ENCODE results near the gene NDUFB4.

The NDUFB4 gene

DNA sequence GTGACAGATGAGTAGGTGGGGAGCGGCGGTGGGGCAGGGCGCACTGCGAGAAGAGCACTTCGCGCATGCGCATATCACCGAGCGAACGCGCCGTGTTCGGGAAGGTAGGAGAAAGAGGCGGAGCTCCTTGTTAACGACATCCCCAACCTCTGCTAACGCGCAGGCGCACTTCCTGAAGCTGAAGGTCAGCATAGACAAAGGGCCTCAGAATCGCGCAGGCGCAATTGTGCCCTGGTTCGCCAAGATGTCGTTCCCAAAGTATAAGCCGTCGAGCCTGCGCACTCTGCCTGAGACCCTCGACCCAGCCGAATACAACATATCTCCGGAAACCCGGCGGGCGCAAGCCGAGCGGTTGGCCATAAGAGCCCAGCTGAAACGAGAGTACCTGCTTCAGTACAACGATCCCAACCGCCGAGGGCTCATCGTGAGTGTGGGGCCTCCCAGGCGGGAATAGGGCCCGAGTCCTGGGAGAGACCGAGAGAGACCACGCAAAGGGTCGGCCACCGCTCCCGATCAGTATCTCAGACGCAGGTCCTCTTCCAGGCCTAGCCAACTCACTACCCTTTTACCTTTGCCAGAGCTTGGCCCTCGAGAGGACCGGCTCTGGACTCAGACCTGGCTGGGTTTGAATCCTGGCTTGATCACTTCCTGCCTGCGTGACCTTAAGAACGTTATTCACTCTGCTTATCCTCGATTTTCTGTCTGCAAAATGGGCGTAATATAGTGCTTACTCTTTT, at the start of gene NDUFB4:
NDUFB4 (plus strand) TSS at position 221 of the 737 bp plus-strand sequence; CDS start at position 245, 24 bp downstream.
- peak within 1 kb of the TSS; percentile 97 to 100 for H3K9ac ChIP-seq (ENCODE audit: low read length in 2 of 2)
- peaks cover 7 to 11% of the 10 kb centered on the region in 2 donors for H3K36me3 ChIP-seq (ENCODE audit: control insufficient read depth in 2 of 2, insufficient read depth in 2 of 2, low read length in 2 of 2)
- peaks cover 12% of the 10 kb centered on the region for H3K4me1 ChIP-seq (ENCODE audit: control insufficient read depth, insufficient read depth, low read length)
- H3K9me3 ChIP-seq (ENCODE audit: control insufficient read depth in 2 of 2, low read length in 2 of 2): no peaks in the 10 kb centered on the region
- H3K27ac ChIP-seq (ENCODE audit: low read length): peak within 1 kb of the TSS; percentile 88
- no peaks in the 10 kb centered on the region for H3K27me3 ChIP-seq (ENCODE audit: control insufficient read depth in 1 of 2, insufficient read depth in 2 of 2, low read length in 2 of 2)
- H3K4me3 ChIP-seq (ENCODE audit: low read length in 2 of 2): peak within 1 kb of the TSS; percentile 92 to 98

DNA sequence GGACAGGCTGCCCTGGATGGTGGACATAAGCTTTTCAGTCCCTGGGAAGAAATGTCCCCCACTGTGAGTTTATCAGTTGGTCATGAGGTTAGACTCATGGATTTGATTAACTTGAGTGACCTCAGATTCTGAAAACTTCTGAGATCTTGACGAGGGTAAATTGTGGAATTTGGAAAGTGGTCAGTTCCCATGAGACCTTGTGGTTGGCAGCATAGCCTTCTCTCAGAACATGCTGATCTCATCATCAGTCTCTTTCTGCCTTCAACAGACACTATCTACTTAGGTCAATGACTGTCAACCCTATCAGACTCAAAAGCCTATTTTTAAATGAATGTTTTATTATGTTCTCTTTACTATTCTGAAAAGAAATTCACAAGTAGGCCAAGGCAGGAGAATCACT, 45.6 kb upstream of the NDUFB4 start:
- no peak overlapping the region for H3K27ac ChIP-seq (ENCODE audit: low read length)
- H3K9ac ChIP-seq (ENCODE audit: low read length in 2 of 2): no peak overlapping the region
- no peaks in the 10 kb centered on the region for H3K27me3 ChIP-seq (ENCODE audit: control insufficient read depth in 1 of 2, insufficient read depth in 2 of 2, low read length in 2 of 2)
- H3K36me3 ChIP-seq (ENCODE audit: control insufficient read depth in 2 of 2, insufficient read depth in 2 of 2, low read length in 2 of 2): no peaks in the 10 kb centered on the region
- peaks cover 9% of the 10 kb centered on the region for H3K4me1 ChIP-seq (ENCODE audit: control insufficient read depth, insufficient read depth, low read length)
- H3K4me3 ChIP-seq (ENCODE audit: low read length in 2 of 2): no peak overlapping the region
- H3K9me3 ChIP-seq (ENCODE audit: control insufficient read depth in 2 of 2, low read length in 2 of 2): no peaks in the 10 kb centered on the region

DNA sequence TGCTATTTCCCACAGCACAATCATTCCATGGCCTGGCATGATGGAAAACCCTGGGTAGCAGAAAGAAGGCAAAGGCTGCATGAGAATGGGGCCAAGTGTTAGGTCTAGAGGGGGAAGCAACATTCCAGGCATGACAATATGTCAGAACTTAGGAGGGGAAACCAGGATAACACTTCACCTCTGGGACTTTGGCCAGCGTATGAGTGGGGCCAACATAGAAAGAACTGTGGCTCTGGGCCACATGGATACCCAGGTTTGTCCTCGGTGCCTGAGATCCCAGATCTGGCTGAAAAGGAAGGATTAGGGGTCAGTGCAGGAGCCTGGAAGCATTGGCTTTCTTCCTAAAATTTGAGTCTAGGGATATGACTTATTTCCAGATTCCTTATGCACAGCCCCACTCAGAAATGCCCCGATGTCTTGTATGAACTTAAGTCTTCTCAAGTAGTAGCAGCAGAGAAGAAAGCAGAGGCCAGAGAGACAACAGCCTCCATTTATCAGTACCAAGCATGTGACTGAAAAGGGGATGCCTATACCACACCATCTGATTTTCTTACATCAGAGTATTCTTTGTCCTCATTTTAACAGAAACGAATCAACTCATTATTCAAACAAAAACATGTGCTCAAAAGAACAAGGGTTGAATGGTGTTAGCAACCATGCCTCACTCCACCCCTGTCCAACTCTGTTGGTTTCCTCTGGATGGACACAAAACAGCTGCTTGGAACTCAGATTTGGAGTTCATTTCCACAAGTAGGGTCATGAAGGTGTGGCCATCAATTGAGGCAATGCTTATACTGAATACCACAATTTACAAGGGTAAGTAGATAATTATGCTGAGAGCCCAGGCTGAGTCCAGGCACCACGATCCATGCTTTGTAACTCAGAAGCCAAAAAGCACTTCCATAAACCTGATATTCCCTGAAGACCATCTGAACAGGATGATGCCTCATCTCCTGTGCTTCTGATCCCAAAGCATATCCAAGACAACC, 43.7 kb upstream of the NDUFB4 start:
- H3K27me3 ChIP-seq (ENCODE audit: control insufficient read depth in 1 of 2, insufficient read depth in 2 of 2, low read length in 2 of 2): no peaks in the 10 kb centered on the region
- H3K9ac ChIP-seq (ENCODE audit: low read length in 2 of 2): no peak overlapping the region
- H3K36me3 ChIP-seq (ENCODE audit: control insufficient read depth in 2 of 2, insufficient read depth in 2 of 2, low read length in 2 of 2): no peaks in the 10 kb centered on the region
- H3K27ac ChIP-seq (ENCODE audit: low read length): no peak overlapping the region
- H3K9me3 ChIP-seq (ENCODE audit: control insufficient read depth in 2 of 2, low read length in 2 of 2): no peaks in the 10 kb centered on the region
- no peak overlapping the region for H3K4me3 ChIP-seq (ENCODE audit: low read length in 2 of 2)
- peaks cover 24% of the 10 kb centered on the region for H3K4me1 ChIP-seq (ENCODE audit: control insufficient read depth, insufficient read depth, low read length)

DNA sequence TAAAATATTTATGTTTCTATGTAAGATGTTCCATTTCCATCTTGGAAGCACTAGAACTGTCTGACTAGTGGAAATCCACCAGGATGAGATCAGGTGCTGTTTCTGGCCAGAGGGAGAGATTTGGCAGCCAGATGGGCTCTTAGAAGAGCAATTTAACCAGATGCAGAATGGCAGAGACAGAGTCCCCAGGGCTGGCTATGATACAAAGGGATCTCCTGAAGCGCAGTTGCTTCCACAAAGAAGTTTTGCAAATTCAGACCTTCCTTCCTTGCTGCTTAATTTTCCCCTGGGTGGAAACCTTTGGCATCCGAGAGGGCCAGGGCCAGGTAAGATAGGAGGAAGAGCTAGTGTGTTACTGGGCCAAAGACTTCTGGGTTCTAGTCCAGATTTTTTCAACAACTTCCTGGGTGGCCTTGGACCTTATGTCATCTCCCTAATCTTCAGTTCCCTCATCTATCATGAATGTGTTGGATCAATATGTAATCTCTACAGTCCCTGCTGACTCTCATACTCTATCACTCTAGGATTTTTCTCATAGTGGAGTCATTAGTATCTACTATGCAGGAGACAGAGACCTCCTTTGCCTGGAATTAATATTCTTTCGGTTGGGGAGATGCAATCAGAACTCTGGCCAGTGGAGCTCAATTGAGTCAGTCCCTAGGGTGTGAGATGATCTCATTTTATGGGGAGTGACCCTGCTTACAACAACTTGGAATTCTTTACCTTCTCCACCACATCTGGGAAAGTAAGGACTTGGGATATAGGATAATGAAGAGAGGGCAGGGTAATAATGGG, 41.1 kb upstream of the NDUFB4 start:
- Histone ChIP-seq H3K9me3 (ENCODE audit: control insufficient read depth in 2 of 2, low read length in 2 of 2) (no peaks in the 10 kb centered on the region), H3K27me3 (ENCODE audit: control insufficient read depth in 1 of 2, insufficient read depth in 2 of 2, low read length in 2 of 2) (no peaks in the 10 kb centered on the region), H3K9ac (ENCODE audit: low read length in 2 of 2) (no peak overlapping the region), H3K4me1 (ENCODE audit: control insufficient read depth, insufficient read depth, low read length) (peaks cover 44% of the 10 kb centered on the region), H3K4me3 (ENCODE audit: low read length in 2 of 2) (no peak overlapping the region), H3K27ac (ENCODE audit: low read length) (peak overlapping the region; percentile 67), H3K36me3 (ENCODE audit: control insufficient read depth in 2 of 2, insufficient read depth in 2 of 2, low read length in 2 of 2) (no peaks in the 10 kb centered on the region)

DNA sequence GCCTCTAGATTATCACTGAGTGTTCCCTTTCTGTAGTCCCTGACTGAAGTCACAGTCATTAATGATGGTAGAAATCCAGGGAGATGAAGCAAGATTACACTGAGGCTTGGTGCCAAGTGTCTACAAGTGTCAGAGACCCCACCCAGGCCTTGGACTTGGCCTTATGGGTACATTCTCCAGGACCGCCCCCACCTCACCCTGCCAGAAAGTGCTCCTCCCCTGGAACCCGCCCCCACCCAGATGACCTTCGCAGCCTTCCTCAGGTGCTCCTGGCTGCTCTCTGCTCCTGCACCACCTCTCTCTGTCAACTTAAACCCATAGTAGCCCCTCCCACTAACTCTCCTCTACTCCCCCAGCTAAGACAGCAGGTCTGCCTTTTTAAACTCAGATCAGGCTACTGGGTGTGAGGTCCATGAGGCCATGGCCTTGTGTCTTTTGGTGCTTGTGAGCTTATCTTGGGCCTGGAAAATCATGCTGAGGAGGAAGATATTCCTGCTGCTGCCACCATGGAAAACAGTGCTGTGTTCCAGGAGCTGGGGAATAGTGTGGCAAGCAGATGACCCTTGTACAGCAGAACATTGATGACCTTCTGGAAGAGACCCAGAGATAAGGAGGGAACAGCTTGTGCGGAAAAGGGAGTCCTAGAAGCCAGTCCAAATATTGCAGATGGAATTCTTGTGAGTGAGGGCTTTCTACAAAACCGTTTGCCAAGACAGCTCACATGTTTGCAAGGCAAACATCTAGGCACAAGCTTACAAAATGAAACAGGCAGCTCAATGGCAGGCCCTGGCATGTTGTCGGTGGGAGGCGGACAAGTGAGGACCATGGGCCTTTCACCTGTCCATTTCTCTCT, 40.3 kb upstream of the NDUFB4 start:
- Histone ChIP-seq H3K4me1 (ENCODE audit: control insufficient read depth, insufficient read depth, low read length) (peaks cover 44% of the 10 kb centered on the region), H3K27me3 (ENCODE audit: control insufficient read depth in 1 of 2, insufficient read depth in 2 of 2, low read length in 2 of 2) (no peaks in the 10 kb centered on the region), H3K4me3 (ENCODE audit: low read length in 2 of 2) (no peak overlapping the region), H3K9me3 (ENCODE audit: control insufficient read depth in 2 of 2, low read length in 2 of 2) (no peaks in the 10 kb centered on the region), H3K9ac (ENCODE audit: low read length in 2 of 2) (no peak overlapping the region), H3K36me3 (ENCODE audit: control insufficient read depth in 2 of 2, insufficient read depth in 2 of 2, low read length in 2 of 2) (no peaks in the 10 kb centered on the region), H3K27ac (ENCODE audit: low read length) (peak overlapping the region; percentile 67)

DNA sequence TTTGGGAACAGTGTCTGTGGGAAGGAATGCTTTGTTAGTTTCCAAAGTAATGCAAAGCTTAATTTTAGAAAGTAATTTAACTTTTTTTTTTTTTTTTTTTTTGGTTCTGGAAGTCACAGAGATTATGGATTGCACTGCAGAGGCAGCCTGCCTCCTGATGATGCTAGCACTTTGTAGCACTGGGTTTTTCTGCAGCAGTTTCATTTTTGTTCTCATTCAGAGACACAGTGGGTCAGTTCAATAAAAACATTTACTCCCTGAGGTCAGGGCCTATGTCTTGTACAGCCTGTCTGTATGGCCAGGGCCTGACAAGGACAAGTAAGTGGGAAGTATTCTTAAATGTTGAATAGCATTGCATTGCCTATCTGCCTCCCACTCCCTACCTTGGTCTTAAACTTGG, 39.0 kb upstream of the NDUFB4 start:
- peaks cover 44% of the 10 kb centered on the region for H3K4me1 ChIP-seq (ENCODE audit: control insufficient read depth, insufficient read depth, low read length)
- no peak overlapping the region for H3K4me3 ChIP-seq (ENCODE audit: low read length in 2 of 2)
- H3K27me3 ChIP-seq (ENCODE audit: control insufficient read depth in 1 of 2, insufficient read depth in 2 of 2, low read length in 2 of 2): no peaks in the 10 kb centered on the region
- peak overlapping the region in 1 of 2 donors; percentile 29 for H3K9ac ChIP-seq (ENCODE audit: low read length in 2 of 2)
- H3K36me3 ChIP-seq (ENCODE audit: control insufficient read depth in 2 of 2, insufficient read depth in 2 of 2, low read length in 2 of 2): no peaks in the 10 kb centered on the region
- H3K9me3 ChIP-seq (ENCODE audit: control insufficient read depth in 2 of 2, low read length in 2 of 2): no peaks in the 10 kb centered on the region
- H3K27ac ChIP-seq (ENCODE audit: low read length): peak overlapping the region; percentile 84

DNA sequence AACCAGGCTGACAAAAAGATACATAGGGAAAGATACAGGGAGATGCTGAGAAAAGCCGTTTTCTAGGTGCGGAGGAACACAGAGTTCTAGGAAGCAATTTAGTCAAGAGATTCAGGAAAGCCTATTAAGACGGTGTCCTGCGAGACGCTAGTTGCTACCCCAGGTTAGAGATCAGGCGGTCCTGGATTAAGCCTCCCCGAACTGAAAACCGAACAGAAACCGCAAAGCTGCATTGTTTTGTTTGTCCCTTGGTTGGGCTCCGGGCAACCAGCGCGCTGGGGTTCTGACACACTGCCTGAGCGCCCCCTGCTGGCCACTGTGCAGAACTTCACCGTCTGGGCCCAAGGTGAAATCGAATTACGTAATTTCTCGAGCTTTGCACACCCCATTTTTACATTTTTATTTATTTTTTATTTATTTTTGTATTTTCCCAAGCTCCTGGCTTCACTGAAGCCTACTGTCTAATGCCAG, 37.3 kb upstream of the NDUFB4 start:
- Histone ChIP-seq H3K9ac (ENCODE audit: low read length in 2 of 2) (peak overlapping the region; percentile 82 to 83), H3K4me3 (ENCODE audit: low read length in 2 of 2) (peak overlapping the region; percentile 81 to 90), H3K36me3 (ENCODE audit: control insufficient read depth in 2 of 2, insufficient read depth in 2 of 2, low read length in 2 of 2) (no peaks in the 10 kb centered on the region), H3K9me3 (ENCODE audit: control insufficient read depth in 2 of 2, low read length in 2 of 2) (no peaks in the 10 kb centered on the region), H3K27me3 (ENCODE audit: control insufficient read depth in 1 of 2, insufficient read depth in 2 of 2, low read length in 2 of 2) (no peaks in the 10 kb centered on the region), H3K4me1 (ENCODE audit: control insufficient read depth, insufficient read depth, low read length) (peaks cover 44% of the 10 kb centered on the region), H3K27ac (ENCODE audit: low read length) (peak overlapping the region; percentile 84)

DNA sequence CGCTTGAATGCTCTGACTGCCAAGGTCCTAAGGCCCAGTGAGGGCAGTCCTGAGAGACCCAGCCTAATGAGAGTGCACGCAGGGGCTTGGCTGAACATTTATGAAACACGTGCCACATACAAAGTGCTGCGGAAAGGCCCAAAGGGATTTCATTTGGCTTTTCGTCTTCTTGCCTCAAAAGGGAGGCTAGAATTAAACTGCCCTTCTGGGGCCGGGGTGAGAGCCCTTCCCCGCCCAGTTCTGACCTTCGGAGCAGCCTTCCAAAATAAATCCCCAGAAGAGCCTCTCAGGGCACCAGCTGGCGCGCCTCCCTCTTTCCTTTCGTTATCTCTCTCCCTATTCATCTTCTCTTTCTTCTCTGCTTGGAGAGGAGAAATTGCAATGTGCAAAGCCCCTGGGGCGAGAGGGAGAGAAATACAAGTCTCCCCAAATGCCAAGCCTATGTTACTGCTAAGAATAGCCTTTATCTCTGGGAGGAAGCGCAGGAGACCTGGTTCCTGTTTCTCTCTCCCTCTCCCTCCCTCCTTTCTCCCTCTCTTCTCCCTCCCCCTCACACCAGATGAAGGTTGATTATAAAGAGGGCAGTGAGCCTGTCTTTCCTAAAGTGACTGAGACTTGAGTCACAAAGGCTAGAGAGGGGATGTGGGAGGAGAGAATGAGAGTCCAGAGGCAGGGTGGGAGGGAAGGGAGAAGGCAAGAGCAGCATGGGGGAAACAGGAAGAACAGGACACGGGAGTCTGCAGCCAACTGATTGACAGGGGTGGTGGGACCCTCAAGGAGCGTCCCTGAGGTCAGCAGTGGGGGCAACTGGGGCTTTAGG, 36.7 kb upstream of the NDUFB4 start:
- Histone ChIP-seq H3K9me3 (ENCODE audit: control insufficient read depth in 2 of 2, low read length in 2 of 2) (no peaks in the 10 kb centered on the region), H3K4me1 (ENCODE audit: control insufficient read depth, insufficient read depth, low read length) (peaks cover 44% of the 10 kb centered on the region), H3K36me3 (ENCODE audit: control insufficient read depth in 2 of 2, insufficient read depth in 2 of 2, low read length in 2 of 2) (no peaks in the 10 kb centered on the region), H3K27me3 (ENCODE audit: control insufficient read depth in 1 of 2, insufficient read depth in 2 of 2, low read length in 2 of 2) (no peaks in the 10 kb centered on the region), H3K27ac (ENCODE audit: low read length) (peak overlapping the region; percentile 84), H3K9ac (ENCODE audit: low read length in 2 of 2) (peak overlapping the region; percentile 82 to 83), H3K4me3 (ENCODE audit: low read length in 2 of 2) (peak overlapping the region; percentile 81 to 90)
